HepG2 (cell line): ENCODE measurements around the gene CLNS1A. TPM values are rescaled to one million over a fixed set of nuclear protein-coding genes. Genes with fewer than 3 reads are reported as not detected.

Source experiments
- ATAC-seq: fragments of 200-7000 bp; cut with Tn5 transposase; 3 replicates; pipeline ENCODE4 v1.9.1; 2020; ENCODE audit warnings: mild to moderate bottlenecking, moderate library complexity
- BruUV-seq: library from RNA; stranded (reverse); fragments of 400-500 nt; replicated peaks from 2 replicates; lab custom pipeline; 2021; lab: Mats Ljungman, UMichigan
- CTCF ChIA-PET: fragments of 300-600 bp; formaldehyde crosslinking; extraction: SDS; loops from one replicate; lab custom pipeline; 2021; ENCODE audit warnings: low total read pairs, inconsistent platforms, low intra/inter-chr PET ratio; lab: Yijun Ruan, JAX
- POLR2A ChIA-PET: fragments of 350-600 bp; sonication (Branson Sonifier 250); formaldehyde crosslinking; loops from one replicate; lab custom pipeline; 2020; ENCODE audit warnings: antibody characterized with exemption, inconsistent platforms; lab: Yijun Ruan, JAX
- DNase-seq: peaks from one replicate; pipeline ENCODE4 v3.0.0-alpha.2; 2015; ENCODE audit warnings: low spot score
- FAIRE-seq: peaks from 3 replicates; lab custom pipeline; 2011; peaks lifted over from hg19 to GRCh38; lab: Jason Lieb, UNC
- H2AFZ ChIP-seq: one replicate; pipeline ENCODE4 v1.6.1; 2011; ENCODE audit warnings: low read length, inconsistent platforms
- H3K27ac ChIP-seq: fragments of 300-600 bp; 3 replicates; pipeline ENCODE4 v1.8.0; 2011; ENCODE audit warnings: mixed run types, mild to moderate bottlenecking, mixed read lengths, low read length, inconsistent platforms; ENCODE audit not compliant: insufficient read depth; ENCODE audit errors: extremely low read length
- H3K27me3 ChIP-seq, 2 experiments: fragments of 200-600 bp in 1 of 2; 2 replicates in 1 of 2; 3 replicates in 1 of 2; pipeline versions ENCODE4 v1.6.0 to v1.8.0; 2011; ENCODE audit warnings: low read length in 2 of 2, mild to moderate bottlenecking in 2 of 2, moderate library complexity in 2 of 2, inconsistent platforms in 1 of 2; ENCODE audit not compliant: insufficient read depth in 2 of 2, control insufficient read depth in 1 of 2
- H3K36me3 ChIP-seq, 2 experiments: fragments of 200-600 bp in 1 of 2; replicated peaks in 1 of 2; 2 replicates in 1 of 2; 3 replicates in 1 of 2; pipeline versions ENCODE4 v1.5.1 to v1.8.0; 2011; ENCODE audit warnings: low read length in 2 of 2, inconsistent platforms in 1 of 2; ENCODE audit not compliant: insufficient read depth in 2 of 2, control insufficient read depth in 1 of 2
- H3K4me1 ChIP-seq: 2 replicates; pipeline ENCODE4 v1.5.1; 2012; ENCODE audit warnings: low read length, inconsistent platforms; ENCODE audit not compliant: insufficient read depth
- H3K4me2 ChIP-seq: 2 replicates; pipeline ENCODE4 v1.6.0; 2011; ENCODE audit warnings: low read depth, low read length, inconsistent platforms
- H3K4me3 ChIP-seq, 3 experiments: fragments of 200-600 bp in 1 of 3; sonication (generic), shearing (Covaris generic) in 1 of 3; replicated peaks in 1 of 3; 2 replicates each; pipeline ENCODE4 v1.5.1; 2011 to 2016; ENCODE audit warnings: low read length in 3 of 3, inconsistent platforms in 2 of 3, low read depth in 2 of 3, mild to moderate bottlenecking in 2 of 3, control low read depth in 1 of 3, mixed read lengths in 1 of 3; ENCODE audit not compliant: insufficient read depth in 1 of 3
- H3K79me2 ChIP-seq: one replicate; pipeline ENCODE4 v1.6.1; 2011; ENCODE audit warnings: low read length, inconsistent platforms; ENCODE audit not compliant: insufficient read depth
- H3K9ac ChIP-seq: 2 replicates; pipeline ENCODE4 v1.6.0; 2011; ENCODE audit warnings: mild to moderate bottlenecking, low read depth, low read length, inconsistent platforms; ENCODE audit not compliant: insufficient read depth
- H3K9me3 ChIP-seq: 2 replicates; pipeline ENCODE4 v1.5.1; 2012; ENCODE audit warnings: mild to moderate bottlenecking, low read length
- H4K20me1 ChIP-seq: 2 replicates; pipeline ENCODE4 v1.6.0; 2011; ENCODE audit warnings: inconsistent platforms, mild to moderate bottlenecking, low read length, moderate library complexity; ENCODE audit not compliant: insufficient read depth
- CBFB ChIP-seq: sonication (generic); formaldehyde crosslinking; IDR thresholded peaks from 2 replicates; pipeline ENCODE4 v1.4.0; 2020; ENCODE audit warnings: missing genetic modification reagents
- CTCF ChIP-seq: sonication (generic); formaldehyde crosslinking; IDR thresholded peaks from 2 replicates; pipeline ENCODE4 v1.5.0; 2020; ENCODE audit warnings: mild to moderate bottlenecking, missing genetic modification reagents, moderate library complexity
- DMTF1 ChIP-seq: sonication (generic); formaldehyde crosslinking; IDR thresholded peaks from 2 replicates; pipeline ENCODE4 v1.4.0; 2020; ENCODE audit warnings: mild to moderate bottlenecking, missing genetic modification reagents
- HBP1 ChIP-seq: IDR thresholded peaks from 2 replicates; pipeline ENCODE4 v1.6.1; 2016; ENCODE audit warnings: low read depth, control low read depth
- IRF2 ChIP-seq: IDR thresholded peaks from 2 replicates; pipeline ENCODE4 v1.6.1; 2018; ENCODE audit warnings: missing genetic modification reagents, missing compliant biosample characterization
- LCORL ChIP-seq, 2 experiments: fragments of 450-650 bp in 1 of 2; sonication (generic) in 1 of 2; formaldehyde crosslinking in 1 of 2; IDR thresholded peaks; 2 replicates each; pipeline versions ENCODE4 v1.5.0 to v1.6.1; 2017 to 2020; ENCODE audit warnings: antibody characterized with exemption in 1 of 2, missing genetic modification reagents in 1 of 2
- MAFG ChIP-seq: sonication (generic); formaldehyde crosslinking; IDR thresholded peaks from 2 replicates; pipeline ENCODE4 v1.5.1; 2020; ENCODE audit warnings: mild to moderate bottlenecking, missing genetic modification reagents
- PHF20 ChIP-seq: sonication (generic); formaldehyde crosslinking; IDR thresholded peaks from 2 replicates; pipeline ENCODE4 v1.5.0; 2020; ENCODE audit warnings: mild to moderate bottlenecking, missing genetic modification reagents
- RAD21 ChIP-seq: fragments of 450-650 bp; formaldehyde crosslinking; IDR thresholded peaks from 2 replicates; pipeline ENCODE4 v1.5.0; 2020; ENCODE audit warnings: mild to moderate bottlenecking
- SAFB2 ChIP-seq: sonication (generic); formaldehyde crosslinking; IDR thresholded peaks from 2 replicates; pipeline ENCODE4 v1.5.1; 2020; ENCODE audit warnings: missing genetic modification reagents, low read depth, mild to moderate bottlenecking, borderline replicate concordance
- SMC3 ChIP-seq: IDR thresholded peaks from 2 replicates; pipeline ENCODE4 v1.6.1; 2011; ENCODE audit warnings: low read length, improper control_type of control experiment
- STAG1 ChIP-seq: sonication (generic); formaldehyde crosslinking; IDR thresholded peaks from 2 replicates; pipeline ENCODE4 v1.4.0; 2020; ENCODE audit warnings: missing genetic modification reagents
- TEAD3 ChIP-seq: optimal IDR thresholded peaks from 2 replicates; pipeline ENCODE3; 2016; ENCODE audit warnings: borderline replicate concordance
- TIGD3 ChIP-seq: sonication (generic); formaldehyde crosslinking; IDR thresholded peaks from 2 replicates; pipeline ENCODE4 v1.5.1; 2020; ENCODE audit warnings: mild to moderate bottlenecking, missing genetic modification reagents, borderline replicate concordance
- U2AF1 ChIP-seq: fragments of 200-400 bp; formaldehyde crosslinking; optimal IDR thresholded peaks from 2 replicates; pipeline ENCODE3; 2017; ENCODE audit warnings: mild to moderate bottlenecking, low read depth, low read length
- ZFP1 ChIP-seq: IDR thresholded peaks from 2 replicates; pipeline ENCODE4 v1.6.1; 2016
- ZNF136 ChIP-seq: sonication (generic); formaldehyde crosslinking; IDR thresholded peaks from 2 replicates; pipeline ENCODE4 v1.8.1; 2022; ENCODE audit warnings: low read depth, mild to moderate bottlenecking, moderate library complexity, missing genetic modification reagents
- WGBS: methylation state at CpG from one replicate; pipeline ENCODE4 v1.1.6; 2017; ENCODE audit warnings: low lambda C conversion rate; 5-methylcytosine and 5-hydroxymethylcytosine counted together
- in situ Hi-C: cut with HindIII; loops from 2 replicates; pipeline ENCODE4 v1.10.0; 2017; ENCODE audit warnings: low pct_unique_long_range_greater_than_20kb; ENCODE audit not compliant: extremely low pct_ligation_motif_present
- intact Hi-C: fragments of 100-400 bp; cut with micrococcal nuclease; formaldehyde crosslinking; loops from one replicate; pipeline ENCODE4 v1.10.0; 2022; ENCODE audit not compliant: unreplicated experiment
- polyA plus RNA-seq, 8 experiments: library from polyadenylated mRNA; depleted of rRNA in 3 of 8; stranded (reverse) in 7 of 8; unstranded in 1 of 8; fragments of >200 nt; fragmentation: Illumina TruSeq in 4 of 8; extraction: Trizol in 4 of 8; gene quantifications; 2 replicates each; pipeline versions ENCODE4 v1.2.1 to v1.2.3, GENCODE V29; 2011 to 2016; ENCODE audit warnings: low read depth in 4 of 8, missing spikeins in 1 of 8, mixed read lengths in 1 of 8; ENCODE audit not compliant: insufficient read depth in 1 of 8
- total RNA-seq, 5 experiments: library from RNA; depleted of rRNA; stranded (reverse); fragments of >200 nt; fragmentation: Illumina TruSeq; extraction: Trizol; gene quantifications; 2 replicates each; pipeline ENCODE4 v1.2.3, GENCODE V29; 2016; ENCODE audit warnings: low read depth in 1 of 5

Gene CLNS1A
- total and polyA plus RNA-seq, 2 of the 13 experiments (the other 11 are each of a cell fraction or from before 2014, with no cell fraction given), result 158 to 219 TPM

GRCh38 chr11:77619576-77620198 lies 17.9 kb downstream of the CLNS1A start:
- no TSS peak for BruUV-seq
- FAIRE-seq (no peak), ATAC-seq (no peak), DNase-seq (peak; percentile 50)
- H3K4me2 ChIP-seq, result no peak overlapping the region
- no peaks in the 10 kb centered on the region for H3K27me3 ChIP-seq
- intact Hi-C loops, result loop anchor here (5.0 kb wide), 1 partner anchor 422 kb away; no protein-coding TSS in a partner anchor
- peaks cover 15 to 70% of the 10 kb centered on the region in 2 experiments for H3K36me3 ChIP-seq
- no peak overlapping the region for H3K27ac ChIP-seq
- TF ChIP-seq PHF20 (CRISPR knock-in tag), result no peak
- TF ChIP-seq CBFB (CRISPR knock-in tag), result no peak
- TF ChIP-seq HBP1, result no peak
- TF ChIP-seq ZFP1 (CRISPR knock-in tag), result no peak
- peak; percentile 73 for TF ChIP-seq CTCF (CRISPR knock-in tag)
- TF ChIP-seq MAFG, result no peak
- peak; percentile 41; the same call in 1 of the 2 replicates for TF ChIP-seq SMC3
- no peak for TF ChIP-seq DMTF1 (CRISPR knock-in tag)
- TF ChIP-seq SAFB2, result no peak
- TF ChIP-seq IRF2, result no peak
- TF ChIP-seq STAG1 (CRISPR knock-in tag), result peak; percentile 71
- TF ChIP-seq LCORL (IDR thresholded peaks at IDR 0.05), result no peak
- no peak for TF ChIP-seq LCORL (CRISPR knock-in tag; IDR thresholded peaks at IDR 0.05)
- no peak for TF ChIP-seq ZNF136
- TF ChIP-seq TIGD3 (CRISPR knock-in tag), result no peak
- peak; percentile 61; the same call in 1 of the 2 replicates for TF ChIP-seq RAD21 (CRISPR knock-in tag)
- TF ChIP-seq TEAD3 (CRISPR knock-in tag), result peak; percentile 36
- no peak for TF ChIP-seq U2AF1
- H4K20me1 ChIP-seq, result no peaks in the 10 kb centered on the region
- in situ Hi-C loops, result no loop called here
- no peak overlapping the region for H3K9ac ChIP-seq
- CTCF ChIA-PET, result interaction anchor here (1.2 to 1.3 kb wide), 2 partner anchors 71 to 428 kb away, joined by 4 to 6 read pairs; no protein-coding TSS in a partner anchor
- POLR2A ChIA-PET, result no interaction called here
- 96% methylated on average over 3 of the region's 3 CpGs for WGBS
- H3K9me3 ChIP-seq, result no peaks in the 10 kb centered on the region
- H3K79me2 ChIP-seq, result no peaks in the 10 kb centered on the region
- H3K4me1 ChIP-seq, result no peaks in the 10 kb centered on the region
- no peak overlapping the region for H3K4me3 ChIP-seq
- no peak overlapping the region for H2AFZ ChIP-seq
